ENCODE measurements around the gene SPDYE6.
"Not testable (repeated sequence)": the region's sequence is repeated elsewhere in the genome, so short reads cannot be mapped to it uniquely, and the experiment has no call there.

- not testable (repeated sequence) for TF ChIP-seq NFE2L2 (IDR thresholded peaks at IDR 0.05; ENCODE audit: low read depth, low read length); CTCF (conservative IDR thresholded peaks at IDR 0.05; ENCODE audit: low read depth, low read length); POLR2A (IDR thresholded peaks at IDR 0.05; ENCODE audit: low read depth, low read length); MXI1 (IDR thresholded peaks at IDR 0.05; ENCODE audit: borderline replicate concordance, low read depth, low read length); USF2 (IDR thresholded peaks at IDR 0.05; ENCODE audit: low read depth, low read length); CHD1 (IDR thresholded peaks at IDR 0.05; ENCODE audit: low read depth, low read length); MAZ (IDR thresholded peaks at IDR 0.05; ENCODE audit: borderline replicate concordance, low read depth, low read length); SMC3 (IDR thresholded peaks at IDR 0.05; ENCODE audit: low read depth, low read length); CEBPB (IDR thresholded peaks at IDR 0.05; ENCODE audit: low read depth, low read length)
- TF ChIP-seq, protein P1, sequence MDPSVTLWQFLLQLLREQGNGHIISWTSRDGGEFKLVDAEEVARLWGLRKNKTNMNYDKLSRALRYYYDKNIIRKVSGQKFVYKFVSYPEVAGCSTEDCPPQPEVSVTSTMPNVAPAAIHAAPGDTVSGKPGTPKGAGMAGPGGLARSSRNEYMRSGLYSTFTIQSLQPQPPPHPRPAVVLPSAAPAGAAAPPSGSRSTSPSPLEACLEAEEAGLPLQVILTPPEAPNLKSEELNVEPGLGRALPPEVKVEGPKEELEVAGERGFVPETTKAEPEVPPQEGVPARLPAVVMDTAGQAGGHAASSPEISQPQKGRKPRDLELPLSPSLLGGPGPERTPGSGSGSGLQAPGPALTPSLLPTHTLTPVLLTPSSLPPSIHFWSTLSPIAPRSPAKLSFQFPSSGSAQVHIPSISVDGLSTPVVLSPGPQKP (IDR thresholded peaks at IDR 0.05; ENCODE audit: borderline replicate concordance, low read depth, low read length), result not testable (repeated sequence)
Measured at GRCh38 chr7:102346983-102347382, 9.3 kb downstream of the SPDYE6 start.

Data from IMR-90 (cell line).